IMR-90 (cell line): ENCODE measurements around the gene WDFY2. TPM values are rescaled to one million over a fixed set of nuclear protein-coding genes. Genes with fewer than 3 reads are reported as not detected.

ENCODE experiments used
- ATAC-seq: fragments of 200-7000 bp; cut with Tn5 transposase; 2 replicates; pipeline ENCODE4 v1.9.1; 2020; ENCODE audit warnings: low read depth, mild to moderate bottlenecking, moderate library complexity
- BruUV-seq: library from RNA; stranded (reverse); fragments of 400-500 nt; replicated peaks from 2 replicates; lab custom pipeline; 2021; lab: Mats Ljungman, UMichigan
- CTCF ChIA-PET: fragments of 300-600 bp; formaldehyde crosslinking; extraction: SDS; loops from one replicate; lab custom pipeline; 2021; ENCODE audit warnings: antibody characterized with exemption; lab: Yijun Ruan, JAX
- POLR2A ChIA-PET: fragments of 300-600 bp; sonication (Branson Sonifier 250); formaldehyde crosslinking; loops from one replicate; lab custom pipeline; 2022; ENCODE audit warnings: antibody characterized with exemption; ENCODE audit not compliant: unreplicated experiment; lab: Charles Lee
- DNase-seq: peaks from one replicate; pipeline ENCODE4 v3.0.0; 2013
- H2AFZ ChIP-seq: replicated peaks from 2 replicates; pipeline ENCODE3; 2013; ENCODE audit warnings: low read length, mild to moderate bottlenecking; ENCODE audit not compliant: poor library complexity
- H2AK5ac ChIP-seq: 2 replicates; pipeline ENCODE4 v1.6.1; 2013; ENCODE audit warnings: low read depth, low read length, inconsistent platforms
- H2AK9ac ChIP-seq: replicated peaks from 2 replicates; pipeline ENCODE3; 2013; ENCODE audit warnings: mild to moderate bottlenecking, low read depth, low read length, moderate library complexity; ENCODE audit not compliant: poor library complexity
- H2BK120ac ChIP-seq: 2 replicates; pipeline ENCODE4 v1.6.1; 2013; ENCODE audit warnings: low read depth, low read length, inconsistent platforms
- H2BK15ac ChIP-seq: 3 replicates; pipeline ENCODE4 v1.6.1; 2013; ENCODE audit warnings: low read depth, low read length, inconsistent platforms
- H2BK20ac ChIP-seq: 2 replicates; pipeline ENCODE4 v1.6.1; 2013; ENCODE audit warnings: low read depth, mild to moderate bottlenecking, inconsistent platforms, low read length, moderate library complexity
- H2BK5ac ChIP-seq: 2 replicates; pipeline ENCODE4 v1.6.1; 2013; ENCODE audit warnings: mild to moderate bottlenecking, low read depth, low read length, inconsistent platforms; ENCODE audit not compliant: poor library complexity, severe bottlenecking
- H3K14ac ChIP-seq: replicated peaks from 2 replicates; pipeline ENCODE4 v1.6.1; 2013; ENCODE audit warnings: low read depth, low read length, inconsistent platforms
- H3K18ac ChIP-seq: 2 replicates; pipeline ENCODE4 v1.6.1; 2013; ENCODE audit warnings: low read depth, low read length, control low read depth
- H3K23ac ChIP-seq: 2 replicates; pipeline ENCODE4 v1.6.1; 2013; ENCODE audit warnings: low read depth, low read length, inconsistent platforms
- H3K27ac ChIP-seq: 2 replicates; pipeline ENCODE4 v1.5.1; 2013; ENCODE audit warnings: mild to moderate bottlenecking, control low read depth, low read length; ENCODE audit not compliant: insufficient read depth
- H3K27me3 ChIP-seq: 2 replicates; pipeline ENCODE4 v1.6.1; 2013; ENCODE audit warnings: low read length; ENCODE audit not compliant: control insufficient read depth, insufficient read depth
- H3K36me3 ChIP-seq: 2 replicates; pipeline ENCODE4 v1.6.1; 2013; ENCODE audit warnings: low read length, mixed read lengths; ENCODE audit not compliant: control insufficient read depth, insufficient read depth
- H3K4ac ChIP-seq: 2 replicates; pipeline ENCODE4 v1.6.1; 2013; ENCODE audit warnings: low read depth, low read length, inconsistent platforms
- H3K4me1 ChIP-seq: 2 replicates; pipeline ENCODE4 v1.6.1; 2013; ENCODE audit warnings: low read length, mixed read lengths; ENCODE audit not compliant: control insufficient read depth, insufficient read depth
- H3K4me2 ChIP-seq: 2 replicates; pipeline ENCODE4 v1.6.1; 2013; ENCODE audit warnings: low read depth, mild to moderate bottlenecking, control low read depth, low read length, moderate library complexity
- H3K4me3 ChIP-seq: 2 replicates; pipeline ENCODE4 v1.5.1; 2013; ENCODE audit warnings: low read depth, mild to moderate bottlenecking, control low read depth, low read length, moderate library complexity; ENCODE audit not compliant: insufficient read depth
- H3K56ac ChIP-seq: 2 replicates; pipeline ENCODE4 v1.6.1; 2013; ENCODE audit warnings: low read length, inconsistent platforms; ENCODE audit not compliant: insufficient read depth; ENCODE audit errors: extremely low read depth
- H3K79me1 ChIP-seq, 2 experiments: 2 replicates each; pipeline ENCODE4 v1.6.1; 2013; ENCODE audit warnings: low read length in 2 of 2, inconsistent platforms in 1 of 2, low read depth in 1 of 2
- H3K9ac ChIP-seq: 2 replicates; pipeline ENCODE4 v1.6.1; 2013; ENCODE audit warnings: low read depth, low read length, control low read depth
- H3K9me1 ChIP-seq: 2 replicates; pipeline ENCODE4 v1.6.1; 2013; ENCODE audit warnings: low read length, inconsistent platforms; ENCODE audit not compliant: insufficient read depth
- H3K9me3 ChIP-seq: 2 replicates; pipeline ENCODE4 v1.6.1; 2013; ENCODE audit warnings: low read length; ENCODE audit not compliant: control insufficient read depth, insufficient read depth
- H4K20me1 ChIP-seq: 2 replicates; pipeline ENCODE4 v1.6.1; 2013; ENCODE audit warnings: low read length, inconsistent platforms; ENCODE audit not compliant: insufficient read depth
- H4K5ac ChIP-seq: 2 replicates; pipeline ENCODE4 v1.6.1; 2013; ENCODE audit warnings: mild to moderate bottlenecking, low read depth, low read length, control low read depth
- H4K8ac ChIP-seq, 2 experiments: 2 replicates each; pipeline ENCODE4 v1.6.1; 2013; ENCODE audit warnings: low read depth in 2 of 2, low read length in 2 of 2, control low read depth in 1 of 2, inconsistent platforms in 1 of 2
- H4K91ac ChIP-seq: 2 replicates; pipeline ENCODE4 v1.6.1; 2013; ENCODE audit warnings: low read depth, low read length, inconsistent platforms; ENCODE audit not compliant: insufficient read depth
- MXI1 ChIP-seq: IDR thresholded peaks from 2 replicates; pipeline ENCODE4 v1.6.1; 2012; ENCODE audit warnings: low read depth, mild to moderate bottlenecking, low read length, moderate library complexity, borderline replicate concordance
- NFE2L2 ChIP-seq: fragments of 150-350 bp; IDR thresholded peaks from 2 replicates; pipeline ENCODE4 v1.6.1; 2016; ENCODE audit warnings: low read depth, mild to moderate bottlenecking, low read length
- RCOR1 ChIP-seq: IDR thresholded peaks from 2 replicates; pipeline ENCODE4 v1.6.1; 2012; ENCODE audit warnings: mild to moderate bottlenecking, low read length, improper control_type of control experiment; ENCODE audit not compliant: insufficient replicate concordance
- SMC3 ChIP-seq: fragments of 150-350 bp; IDR thresholded peaks from 2 replicates; pipeline ENCODE4 v1.6.1; 2016; ENCODE audit warnings: low read depth, mild to moderate bottlenecking, antibody characterized with exemption, low read length, moderate library complexity
- WGBS, 2 experiments: methylation state at CpG; one replicate each; pipeline versions ENCODE4 v1.1.5 to v1.1.7; 2013; ENCODE audit warnings: missing lambda C conversion rate in 2 of 2; ENCODE audit not compliant: insufficient read length in 1 of 2; ENCODE audit errors: extremely low coverage in 2 of 2; 5-methylcytosine and 5-hydroxymethylcytosine counted together
- dilution Hi-C: fragments of 300-500 bp; cut with HindIII; formaldehyde crosslinking; loops from one replicate; pipeline ENCODE4 v1.14.3; 2018; ENCODE audit warnings: low sequenced_read_pairs; ENCODE audit not compliant: unreplicated experiment
- in situ Hi-C: fragments of 300-500 bp; cut with MboI; formaldehyde crosslinking; loops from 3 replicates; pipeline ENCODE4 v1.14.3; 2019; ENCODE audit warnings: low sequenced_read_pairs, inconsistent platforms, mixed read lengths
- intact Hi-C: fragments of 100-400 bp; cut with micrococcal nuclease; formaldehyde crosslinking; loops from 2 replicates; pipeline ENCODE4 v1.10.0; 2022
- polyA plus RNA-seq, 3 experiments: library from polyadenylated mRNA; depleted of rRNA; stranded (reverse); fragments of >200 nt; gene quantifications; 2 replicates each; pipeline ENCODE4 v1.2.3, GENCODE V29; 2012; ENCODE audit warnings: low replicate concordance in 1 of 3
- total RNA-seq: library from RNA; depleted of rRNA; stranded (reverse); fragments of >200 nt; gene quantifications from 2 replicates; pipeline ENCODE4 v1.2.3, GENCODE V29; 2012

WDFY2 gene
- total and polyA plus RNA-seq, 2 of the 4 experiments (the other 2 are of a cell fraction): 4.3 to 5.4 TPM

GRCh38 chr13:51557438-51557837 lies 26.8 kb upstream of the WDFY2 start:
- H4K91ac ChIP-seq: 0 out of 2 replicates have a peak overlapping the region, but pooled peaks have one; percentile 12
- no TSS peak for BruUV-seq

More at GRCh38 chr13:51557438-51557837, 26.8 kb upstream of the WDFY2 start:
- Histone ChIP-seq H2AFZ (peak overlapping the region; percentile 67), H4K5ac (no peak overlapping the region), H2BK20ac (peak overlapping the region; percentile 38; the same call in 1 of the 2 replicates), H3K18ac (peak overlapping the region; percentile 58; the same call in 1 of the 2 replicates), H3K4me2 (peak overlapping the region; percentile 73; the same call in 1 of the 2 replicates), H3K9me1 (peaks cover 4% of the 10 kb centered on the region; the same call in 1 of the 2 replicates), H2AK5ac (peak overlapping the region; percentile 67), H2BK15ac (0 out of 3 replicates have a peak overlapping the region, but pooled peaks have one; percentile 42), H2AK9ac (no peak overlapping the region), H3K9me3 (no peaks in the 10 kb centered on the region), H3K27me3 (no peaks in the 10 kb centered on the region), H3K4ac (no peak overlapping the region), H3K4me3 (no peak overlapping the region), H3K79me1 (no peaks in the 10 kb centered on the region), H3K23ac (peak overlapping the region; percentile 67), H3K56ac (no peak overlapping the region), H3K4me1 (peaks cover 4% of the 10 kb centered on the region), H3K27ac (no peak overlapping the region; the same call in 1 of the 2 replicates), H3K9ac (no peak overlapping the region), H4K20me1 (no peaks in the 10 kb centered on the region), H3K14ac (0 out of 2 replicates have a peak overlapping the region, but pooled peaks have one; percentile 36), H3K36me3 (no peaks in the 10 kb centered on the region), H4K8ac (no peak overlapping the region), H2BK120ac (peak overlapping the region; percentile 4; the same call in 1 of the 2 replicates), H2BK5ac (peak overlapping the region; percentile 66)
- CTCF ChIA-PET: no interaction called here
- no CpG with 5 or more reads among the region's 3 CpGs for WGBS, 2 experiments
- DNase-seq (no peak), ATAC-seq (no peak; the same call in 1 of the 2 replicates)
- in situ Hi-C loops: no loop called here
- dilution Hi-C loops: no loop called here
- TF ChIP-seq MXI1: no peak
- TF ChIP-seq NFE2L2: no peak
- no peak for TF ChIP-seq SMC3
- TF ChIP-seq RCOR1: no peak
- intact Hi-C loops: no loop called here
- POLR2A ChIA-PET: no interaction called here
